SHP77 (cell line): ENCODE results near the gene RHBDD2.
"Not testable (repeated sequence)": the region's sequence is repeated elsewhere in the genome, so short reads cannot be mapped to it uniquely, and the experiment has no call there.

Experiments used
- DNase-seq, 2 experiments: peaks; one replicate each; lab custom pipeline; 2025; lab: John Stamatoyannopoulos, UW

The RHBDD2 gene

GRCh38 chr7:75878769-75879611 lies at the start of gene RHBDD2:
Gene RHBDD2 (plus strand): TSS chr7:75879034. CDS start chr7:75879083, 49 bp downstream.
- DNase-seq: peak; percentile 86 to 89

GRCh38 chr7:75829656-75830055 lies 49.2 kb upstream of the RHBDD2 start:
- not testable (repeated sequence) for DNase-seq

GRCh38 chr7:75830978-75831377 lies 47.9 kb upstream of the RHBDD2 start:
- DNase-seq: no peak

GRCh38 chr7:75833662-75834061 lies 45.2 kb upstream of the RHBDD2 start:
- DNase-seq: not testable (repeated sequence)

GRCh38 chr7:75835688-75836285 lies 43.0 kb upstream of the RHBDD2 start:
- DNase-seq: no peak

- no peak for DNase-seq
Measured at GRCh38 chr7:75836798-75837197, 42.0 kb upstream of the RHBDD2 start.

- DNase-seq: not testable (repeated sequence)
Measured at GRCh38 chr7:75838281-75838930, 40.4 kb upstream of the RHBDD2 start.

GRCh38 chr7:75840029-75840428 lies 38.8 kb upstream of the RHBDD2 start:
- no peak for DNase-seq

GRCh38 chr7:75842836-75843446 lies 35.9 kb upstream of the RHBDD2 start:
- no peak for DNase-seq

- DNase-seq: no peak
Measured at GRCh38 chr7:75843613-75844116, 35.2 kb upstream of the RHBDD2 start.

- DNase-seq: no peak
Measured at GRCh38 chr7:75844158-75844557, 34.7 kb upstream of the RHBDD2 start.

GRCh38 chr7:75845132-75845531 lies 33.7 kb upstream of the RHBDD2 start:
- DNase-seq: not testable (repeated sequence)

- DNase-seq: no peak
Measured at GRCh38 chr7:75847707-75848106, 31.1 kb upstream of the RHBDD2 start.

- no peak for DNase-seq
Measured at GRCh38 chr7:75849573-75849972, 29.3 kb upstream of the RHBDD2 start.

GRCh38 chr7:75850235-75850634 lies 28.6 kb upstream of the RHBDD2 start:
- DNase-seq: no peak

GRCh38 chr7:75854233-75854632 lies 24.6 kb upstream of the RHBDD2 start:
- no peak for DNase-seq

GRCh38 chr7:75854813-75855345 lies 24.0 kb upstream of the RHBDD2 start:
- DNase-seq: not testable (repeated sequence)

- DNase-seq: no peak
Measured at GRCh38 chr7:75856536-75856935, 22.3 kb upstream of the RHBDD2 start.

GRCh38 chr7:75858410-75858809 lies 20.4 kb upstream of the RHBDD2 start:
- no peak for DNase-seq

- no peak for DNase-seq
Measured at GRCh38 chr7:75861636-75862035, 17.2 kb upstream of the RHBDD2 start.

GRCh38 chr7:75864251-75864650 lies 14.6 kb upstream of the RHBDD2 start:
- not testable (repeated sequence) for DNase-seq

GRCh38 chr7:75866114-75866488 lies 12.7 kb upstream of the RHBDD2 start:
- DNase-seq: peak in 1 of 2 experiments; percentile 19
